GM21737 (cell line): ENCODE results near the gene KRTAP1-3.
"Not testable (repeated sequence)": the region's sequence is repeated elsewhere in the genome, so short reads cannot be mapped to it uniquely, and the experiment has no call there.

Experiments
- ATAC-seq: cut with Tn5 transposase; IDR thresholded peaks from one replicate; pipeline ENCODE4 v1.9.1; 2021; ENCODE audit warnings: mild to moderate bottlenecking, moderate library complexity; ENCODE audit not compliant: unreplicated experiment

The KRTAP1-3 gene

GRCh38 chr17:41055130-41055529 is 20.5 kb upstream of the KRTAP1-3 start, which contains the start of gene KRTAP2-2:
Gene KRTAP2-2, minus strand, starts transcription at chr17:41055230. Its CDS starts 19 bp downstream, at chr17:41055211.
- ATAC-seq, result not testable (repeated sequence)

DNA sequence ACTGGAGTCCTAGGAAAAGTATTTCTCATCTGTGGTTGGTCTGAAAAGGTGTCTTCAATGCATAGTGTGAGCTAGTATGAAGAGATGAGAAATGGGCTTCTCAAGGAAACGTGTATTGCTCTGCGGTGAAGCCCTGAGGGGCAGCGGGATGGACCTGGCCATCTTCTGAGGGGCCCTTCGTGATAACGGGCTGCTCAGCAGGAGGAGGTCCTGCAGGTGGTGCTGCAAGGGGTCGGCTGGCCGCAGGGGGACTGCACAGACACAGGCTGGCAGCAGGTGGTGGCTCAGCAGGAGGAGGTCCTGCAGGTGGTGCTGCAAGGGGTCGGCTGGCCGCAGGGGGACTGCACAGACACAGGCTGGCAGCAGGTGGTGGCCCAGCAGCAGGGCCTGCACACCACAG is 19.9 kb upstream of the KRTAP1-3 start:
- ATAC-seq, result not testable (repeated sequence)

DNA sequence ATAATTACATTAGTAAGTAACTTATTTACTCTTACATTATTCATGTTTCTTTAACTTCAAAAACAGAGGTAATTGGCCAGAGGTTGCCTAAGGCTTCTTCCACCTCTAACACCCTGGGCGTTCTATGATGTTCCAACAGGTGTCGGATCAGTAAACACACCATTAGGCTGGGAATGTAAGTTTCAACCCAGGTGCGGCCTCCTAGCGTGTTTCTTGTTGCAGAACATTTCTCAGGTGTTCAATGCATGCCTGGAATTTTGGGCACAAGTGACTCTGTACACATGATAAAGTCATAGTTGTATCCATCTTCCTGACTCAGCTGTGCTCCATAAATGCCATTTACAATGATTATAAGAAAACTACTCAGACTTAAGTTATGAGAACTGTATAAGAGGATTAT is 19.4 kb upstream of the KRTAP1-3 start:
- ATAC-seq, result no peak

GRCh38 chr17:41052566-41052965 is 17.9 kb upstream of the KRTAP1-3 start:
- no peak for ATAC-seq

GRCh38 chr17:41049110-41049509 is 14.4 kb upstream of the KRTAP1-3 start:
- ATAC-seq, result no peak

DNA sequence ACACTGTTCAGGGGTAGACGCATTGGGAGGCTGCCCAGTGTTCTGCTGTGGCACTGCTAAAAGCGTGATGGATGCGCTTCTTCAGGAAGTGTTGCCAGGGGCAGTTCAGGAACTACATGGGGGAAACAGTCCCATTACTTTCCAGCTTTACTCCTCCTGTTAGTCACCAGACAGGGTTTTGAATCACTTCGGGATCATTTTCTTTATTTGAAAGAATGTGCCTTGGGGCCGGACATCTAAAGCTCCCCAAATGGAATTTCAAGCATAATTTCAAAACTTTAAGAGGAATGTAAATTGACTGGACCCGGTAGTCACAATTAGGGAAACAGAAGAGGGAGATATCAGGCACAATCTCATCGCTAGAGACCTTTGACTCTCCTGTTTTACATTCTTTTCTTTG is 13.8 kb upstream of the KRTAP1-3 start:
- no peak for ATAC-seq

DNA sequence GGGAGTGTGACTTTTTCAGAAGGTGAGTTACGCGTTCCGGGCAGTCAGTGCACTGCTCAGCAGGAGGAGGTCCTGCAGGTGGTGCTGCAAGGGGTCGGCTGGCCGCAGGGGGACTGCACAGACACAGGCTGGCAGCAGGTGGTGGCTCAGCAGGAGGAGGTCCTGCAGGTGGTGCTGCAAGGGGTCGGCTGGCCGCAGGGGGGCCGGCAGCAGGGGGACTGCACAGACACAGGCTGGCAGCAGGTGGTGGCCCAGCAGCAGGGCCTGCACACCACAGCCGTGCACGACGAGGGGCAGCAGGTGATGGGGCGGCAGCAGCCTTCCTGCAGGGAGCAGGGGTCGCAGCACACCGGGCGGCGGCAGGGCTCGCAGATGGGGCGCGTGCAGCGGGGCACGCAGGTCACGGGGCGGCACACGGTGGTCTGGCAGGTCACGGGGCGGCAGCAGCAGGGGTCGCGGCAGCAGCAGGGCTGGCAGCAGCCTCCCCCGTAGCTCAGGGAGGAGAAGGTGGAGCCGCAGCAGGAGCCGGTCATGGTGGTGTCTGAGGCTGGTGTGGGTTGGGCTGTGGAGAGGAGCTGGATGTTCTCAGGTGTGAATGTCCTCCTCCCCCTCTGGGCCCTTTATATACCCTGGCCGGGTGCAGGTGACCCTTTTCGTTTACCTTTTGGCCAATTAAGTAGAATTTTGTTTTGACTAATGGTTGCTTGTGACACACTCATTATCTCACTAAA is 12.2 kb upstream of the KRTAP1-3 start, which contains the start of gene KRTAP2-1:
Gene KRTAP2-1 (minus strand): TSS at position 582 of the 731 bp plus-strand sequence. CDS start 49 bp downstream, at position 533.
- not testable (repeated sequence) for ATAC-seq

DNA sequence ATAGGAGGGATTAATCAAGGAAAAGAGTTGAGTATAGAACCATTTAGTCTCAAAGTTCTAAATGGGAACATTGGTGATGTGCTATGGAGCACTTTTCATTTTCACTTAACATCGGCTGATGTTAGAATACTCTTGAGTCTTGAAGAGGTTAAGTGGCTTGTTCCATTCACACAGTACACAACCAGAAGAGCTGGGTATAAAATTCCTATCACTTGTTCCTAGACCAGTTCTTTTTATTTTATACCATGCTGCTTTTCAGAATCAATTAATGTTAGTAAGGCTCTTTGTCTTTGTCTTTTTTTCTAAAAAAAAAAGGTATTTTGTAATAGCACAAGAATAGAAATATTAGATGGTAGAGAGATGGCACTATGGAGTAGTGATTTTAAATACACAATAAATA is 8.3 kb upstream of the KRTAP1-3 start:
- no peak for ATAC-seq

DNA sequence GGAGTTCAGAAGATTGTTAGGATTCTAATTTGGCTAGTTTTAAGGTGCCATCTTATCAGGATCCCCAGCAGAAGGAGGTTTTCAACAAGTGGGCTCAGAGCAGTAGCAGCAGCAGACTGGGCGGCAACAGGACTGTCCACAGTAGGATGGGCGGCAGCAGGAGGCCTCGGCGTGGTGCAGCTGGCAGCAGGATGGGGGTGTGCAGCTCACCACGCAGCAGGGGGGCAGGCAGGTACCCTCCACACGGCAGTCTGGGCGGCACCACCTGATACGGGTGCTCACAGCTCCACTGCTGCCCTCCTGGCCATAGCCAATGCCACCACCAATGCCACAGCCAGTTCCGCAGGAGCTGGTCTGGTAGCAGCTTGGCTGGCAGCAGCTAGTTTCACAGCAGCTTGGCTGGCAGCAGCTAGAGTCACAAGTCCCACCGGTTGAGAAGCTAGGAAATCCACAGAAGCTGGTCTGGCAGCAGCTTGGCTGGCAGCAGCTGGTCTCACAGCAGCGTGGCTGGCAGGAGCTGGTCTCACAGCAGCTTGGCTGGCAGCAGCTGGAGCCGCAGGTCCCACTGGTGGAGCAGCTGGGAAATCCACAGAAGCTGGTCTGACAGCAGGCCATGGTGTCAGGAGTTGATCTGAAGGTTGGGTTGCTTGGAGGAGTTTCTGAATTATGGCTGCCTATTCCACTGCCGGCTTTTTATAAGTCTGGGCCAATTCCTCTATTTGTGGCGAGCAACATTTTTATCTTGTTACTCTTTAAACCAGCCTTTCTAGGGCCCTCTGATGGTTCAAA is 6.3 kb upstream of the KRTAP1-3 start, which contains the start of gene KRTAP1-1:
Gene KRTAP1-1 (minus strand): TSS at position 668 of the 789 bp plus-strand sequence. CDS start 53 bp downstream, at position 615.
- ATAC-seq, result not testable (repeated sequence)

GRCh38 chr17:41037853-41038350 is 3.2 kb upstream of the KRTAP1-3 start:
- no peak for ATAC-seq

DNA sequence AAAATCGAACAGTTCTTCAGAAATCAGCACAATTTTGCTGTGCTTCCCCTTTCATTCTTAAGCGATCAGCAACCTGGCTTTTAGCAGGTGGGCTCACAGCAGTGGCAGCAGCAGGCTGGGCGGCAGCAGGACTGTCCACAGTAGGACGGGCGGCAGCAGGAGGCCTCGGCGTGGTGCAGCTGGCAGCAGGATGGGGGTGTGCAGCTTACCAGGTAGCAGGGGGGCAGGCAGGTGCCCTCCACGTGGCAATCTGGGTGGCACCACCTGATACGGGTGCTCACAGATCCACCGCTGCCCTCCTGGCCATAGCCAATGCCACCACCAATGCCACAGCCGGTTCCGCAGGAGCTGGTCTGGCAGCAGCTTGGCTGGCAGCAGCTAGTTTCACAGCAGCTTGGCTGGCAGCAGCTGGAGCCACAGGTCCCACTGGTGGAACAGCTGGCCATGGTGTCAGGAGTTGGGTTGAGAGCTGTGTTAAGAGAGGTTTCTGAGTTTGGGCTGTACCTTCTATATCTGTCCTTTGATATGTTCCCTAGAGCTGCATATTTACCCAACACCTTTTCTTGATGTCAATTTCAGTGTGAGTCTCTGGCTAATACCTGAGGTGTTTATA is 4.9 kb downstream of the KRTAP1-3 start, which contains the start of gene KRTAP1-4:
Gene KRTAP1-4 (minus strand): TSS at position 563 of the 613 bp plus-strand sequence. CDS start 117 bp downstream, at position 446.
- no peak for ATAC-seq

DNA sequence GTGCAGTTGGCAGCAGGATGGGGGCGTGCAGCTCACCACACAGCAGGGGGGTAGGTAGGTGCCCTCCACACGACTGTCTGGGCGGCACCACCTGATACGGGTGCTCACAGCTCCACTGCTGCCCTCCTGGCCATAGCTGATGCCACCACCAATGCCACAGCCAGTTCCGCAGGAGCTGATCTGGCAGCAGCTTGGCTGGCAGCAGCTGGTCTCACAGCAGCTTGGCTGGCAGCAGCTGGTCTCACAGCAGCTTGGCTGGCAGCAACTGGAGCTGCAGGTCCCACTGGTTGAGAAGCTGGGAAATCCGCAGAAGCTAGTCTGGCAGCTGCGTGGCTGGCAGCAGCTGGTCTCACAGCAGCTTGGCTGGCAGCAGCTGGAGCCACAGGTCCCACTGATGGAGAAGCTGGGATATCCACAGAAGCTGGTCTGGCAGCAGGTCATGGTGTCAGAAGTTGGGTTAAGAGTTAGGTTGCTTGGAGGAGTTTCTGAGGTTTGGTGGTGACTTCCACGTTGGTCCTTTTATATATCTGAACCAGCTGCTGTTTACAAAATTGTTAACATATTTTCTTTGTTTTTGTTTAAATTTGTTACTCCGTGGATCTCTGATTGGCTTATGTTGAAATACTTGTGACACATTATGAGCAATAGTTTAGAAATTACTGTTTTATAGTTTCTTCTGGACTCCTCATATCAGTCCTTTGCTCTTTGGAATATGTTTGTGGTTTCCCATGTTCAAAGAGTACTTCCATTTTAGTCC is 7.8 kb downstream of the KRTAP1-3 start, which contains the start of gene KRTAP1-5:
Gene KRTAP1-5 (minus strand): TSS at position 494 of the 757 bp plus-strand sequence. CDS start 53 bp downstream, at position 441.
- ATAC-seq, result no peak

DNA sequence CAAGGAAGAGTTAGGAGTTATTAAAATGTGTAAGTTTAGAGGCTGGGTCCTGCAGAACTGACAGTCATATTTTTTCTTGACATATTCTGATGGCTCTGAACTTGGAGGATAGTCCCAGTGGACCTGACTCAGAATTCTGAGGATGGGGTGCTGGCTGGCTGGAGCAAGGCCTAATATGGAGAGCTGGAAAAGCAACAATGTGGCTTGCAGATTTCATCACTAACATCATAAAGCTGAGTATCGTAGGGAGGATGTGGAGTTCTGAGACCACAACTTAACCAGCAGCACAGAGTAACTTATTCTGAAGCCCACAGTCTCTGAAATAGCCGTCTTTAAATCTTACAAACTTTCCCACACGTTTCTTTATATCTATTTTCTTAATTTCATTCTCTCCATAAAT is 10.0 kb downstream of the KRTAP1-3 start:
- ATAC-seq, result no peak

- no peak for ATAC-seq
These were observed 14.3 kb downstream of the KRTAP1-3 start for GRCh38 chr17:41020336-41020735.

DNA sequence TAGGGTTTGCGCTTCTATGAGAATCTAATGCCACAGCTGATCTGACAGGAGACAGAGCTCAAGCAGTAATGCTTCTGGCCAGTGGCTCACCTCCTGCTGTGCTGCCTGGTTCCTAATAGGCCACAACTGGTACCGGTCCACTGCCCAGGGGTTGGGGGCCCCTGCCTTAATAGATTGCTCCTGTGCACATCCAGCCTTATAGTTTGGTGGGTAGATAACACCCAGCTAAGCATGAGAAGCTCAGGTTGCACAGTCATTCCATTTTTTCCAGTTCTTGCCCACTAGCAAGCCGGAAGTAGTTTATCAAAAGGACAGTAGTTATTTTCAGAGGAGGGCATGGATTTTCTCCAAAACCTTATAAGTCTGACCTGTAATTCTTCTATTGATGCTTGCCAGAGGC is 15.3 kb downstream of the KRTAP1-3 start:
- ATAC-seq, result no peak

DNA sequence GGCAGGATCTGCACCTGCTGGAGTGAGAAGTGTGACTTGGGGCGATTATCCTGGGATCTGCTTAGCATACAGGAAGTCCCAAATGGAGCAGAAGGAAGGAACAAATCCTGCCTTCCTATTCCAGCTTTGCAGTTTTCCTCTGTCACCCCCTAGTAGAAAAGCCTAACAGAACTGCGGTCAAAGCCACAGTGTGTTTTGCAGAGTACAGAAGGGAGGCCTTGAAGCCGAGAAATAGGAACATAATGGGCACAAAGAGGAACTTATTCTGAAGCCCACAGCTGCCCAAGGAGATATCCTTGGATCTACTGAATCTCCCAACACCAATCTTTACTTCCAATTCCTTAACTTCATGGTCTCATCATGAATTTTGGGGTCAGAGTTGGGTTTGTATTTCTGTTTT is 16.1 kb downstream of the KRTAP1-3 start:
- ATAC-seq, result no peak

GRCh38 chr17:41016578-41017215 is 18.0 kb downstream of the KRTAP1-3 start:
- ATAC-seq, result no peak

GRCh38 chr17:41015454-41015853 is 19.2 kb downstream of the KRTAP1-3 start:
- no peak for ATAC-seq

DNA sequence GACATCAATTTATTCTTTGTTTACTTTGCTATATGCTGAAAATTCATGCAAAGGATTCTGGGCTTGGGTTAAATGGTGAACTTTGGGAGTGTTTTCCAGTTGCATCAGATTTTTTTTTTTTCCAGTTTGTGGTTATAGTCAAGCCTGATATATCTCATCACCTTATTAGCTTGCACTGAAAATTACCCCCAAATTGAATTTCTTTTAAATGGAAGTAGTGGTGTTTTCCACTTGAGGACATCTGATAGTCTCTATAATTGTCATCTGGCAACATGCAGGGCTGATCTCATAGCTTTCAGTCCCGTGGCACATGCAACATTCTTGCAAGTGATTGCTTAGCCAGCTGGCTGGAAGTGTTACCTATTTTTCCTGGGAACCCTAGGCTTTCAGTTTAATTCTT is 21.1 kb downstream of the KRTAP1-3 start:
- no peak for ATAC-seq

GRCh38 chr17:41013181-41013580 is 21.5 kb downstream of the KRTAP1-3 start:
- ATAC-seq, result no peak
